Stimulated activated naive CD8-positive, alpha-beta T cell treated with anti-CD3 and anti-CD28 coated beads, Interleukin-15, Interleukin-2, amounts not matched to agents 100 ng/mL and 50 ng/mL, for 24 hours (primary cell): Measurements from ENCODE around the gene TRIM59.
A peak's percentile ranks its signal among the peaks of the same experiment; 100 is the strongest.

ENCODE experiments used
- H3K27ac Mint-ChIP-seq: one replicate; pipeline ENCODE4 v1.8.0; 2021; ENCODE audit warnings: mild to moderate bottlenecking, mixed read lengths
- H3K27me3 Mint-ChIP-seq: one replicate; pipeline ENCODE4 v1.8.0; 2021; ENCODE audit warnings: mixed read lengths
- H3K36me3 Mint-ChIP-seq: one replicate; pipeline ENCODE4 v1.8.0; 2021; ENCODE audit warnings: low read depth, mixed read lengths
- H3K4me1 Mint-ChIP-seq: one replicate; pipeline ENCODE4 v1.8.0; 2021; ENCODE audit warnings: low read depth, mixed read lengths
- H3K4me3 Mint-ChIP-seq: one replicate; pipeline ENCODE4 v1.8.0; 2021; ENCODE audit warnings: mild to moderate bottlenecking, mixed read lengths
- H3K9me3 Mint-ChIP-seq: one replicate; pipeline ENCODE4 v1.8.0; 2021; ENCODE audit warnings: mixed read lengths

Gene TRIM59

DNA sequence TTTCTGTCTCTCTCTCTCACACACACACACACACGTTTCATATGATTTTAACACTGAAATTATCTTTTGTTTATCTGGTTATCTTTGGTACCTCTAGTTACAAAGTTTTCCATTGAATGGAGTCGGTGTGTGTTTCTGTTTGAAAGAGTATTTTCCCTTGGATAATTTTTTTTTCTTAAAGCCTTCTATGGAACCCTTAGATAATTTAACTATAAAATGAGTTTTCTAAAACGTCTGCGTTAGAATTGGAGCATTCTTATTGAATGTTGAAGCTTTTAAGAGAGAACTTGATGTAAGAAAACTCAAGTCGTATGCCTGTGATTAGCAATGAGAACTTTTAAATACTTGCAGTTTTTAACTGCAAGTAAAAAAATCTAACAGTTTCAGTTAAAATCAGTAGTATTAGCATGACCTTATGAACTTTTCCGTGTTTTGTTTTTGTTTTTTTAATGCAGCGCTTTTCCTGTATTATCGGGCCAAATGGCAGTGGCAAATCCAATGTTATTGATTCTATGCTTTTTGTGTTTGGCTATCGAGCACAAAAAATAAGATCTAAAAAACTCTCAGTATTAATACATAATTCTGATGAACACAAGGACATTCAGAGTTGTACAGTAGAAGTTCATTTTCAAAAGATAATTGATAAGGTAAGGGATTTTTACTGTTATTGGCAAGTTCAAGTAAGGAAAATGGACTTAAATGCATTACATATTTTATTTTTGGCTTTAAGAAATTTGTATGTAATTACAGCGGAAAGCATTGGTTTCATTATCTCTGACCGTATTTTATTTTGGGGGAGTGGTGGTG lies 47.2 kb downstream of the TRIM59 start:
- Mint-ChIP-seq H3K4me3 (peak overlapping the region; percentile 97), H3K36me3 (peaks cover 69% of the 10 kb centered on the region), H3K9me3 (no peaks in the 10 kb centered on the region), H3K27ac (no peak overlapping the region), H3K4me1 (peaks cover 50% of the 10 kb centered on the region), H3K27me3 (peaks cover 9% of the 10 kb centered on the region)

DNA sequence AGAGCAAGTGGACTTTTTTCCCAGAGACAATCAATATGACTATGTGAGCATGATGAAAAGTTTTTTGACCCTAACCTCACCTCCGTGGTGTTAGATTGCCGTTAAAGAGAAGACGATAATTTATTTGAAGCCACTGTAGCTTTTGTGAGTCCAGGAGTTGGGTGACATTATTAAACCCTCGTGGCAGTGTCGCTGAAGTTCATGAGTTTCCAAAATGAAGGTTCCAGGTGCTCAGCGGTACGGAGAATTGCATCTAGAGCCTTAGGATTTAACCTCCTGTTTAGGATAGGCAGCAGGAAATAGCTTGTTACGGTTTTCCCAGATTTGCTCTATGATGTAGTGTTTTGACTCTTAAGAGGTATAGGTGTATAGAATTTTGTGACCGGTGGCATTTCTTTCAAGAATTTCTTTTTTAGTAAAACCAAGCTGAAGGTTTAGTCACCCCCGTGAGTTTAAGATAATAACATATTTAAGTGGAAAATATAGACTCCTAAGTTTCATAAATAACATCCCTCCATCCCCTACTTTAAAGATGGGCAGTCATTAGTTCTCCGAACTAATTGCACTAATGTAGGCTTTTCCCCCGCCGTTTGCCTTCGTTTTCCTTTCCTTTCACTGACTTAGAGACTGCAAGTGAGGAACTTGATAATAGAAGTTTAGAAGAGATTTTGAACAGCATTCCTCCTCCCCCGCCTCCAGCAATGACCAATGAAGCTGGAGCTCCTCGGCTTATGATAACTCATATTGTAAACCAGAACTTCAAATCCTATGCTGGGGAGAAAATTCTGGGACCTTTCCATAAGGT lies 48.1 kb downstream of the TRIM59 start:
- Mint-ChIP-seq H3K27ac (peak overlapping the region; percentile 63), H3K9me3 (no peaks in the 10 kb centered on the region), H3K27me3 (peaks cover 9% of the 10 kb centered on the region), H3K4me1 (peaks cover 56% of the 10 kb centered on the region), H3K4me3 (peak overlapping the region; percentile 97), H3K36me3 (peaks cover 65% of the 10 kb centered on the region)

DNA sequence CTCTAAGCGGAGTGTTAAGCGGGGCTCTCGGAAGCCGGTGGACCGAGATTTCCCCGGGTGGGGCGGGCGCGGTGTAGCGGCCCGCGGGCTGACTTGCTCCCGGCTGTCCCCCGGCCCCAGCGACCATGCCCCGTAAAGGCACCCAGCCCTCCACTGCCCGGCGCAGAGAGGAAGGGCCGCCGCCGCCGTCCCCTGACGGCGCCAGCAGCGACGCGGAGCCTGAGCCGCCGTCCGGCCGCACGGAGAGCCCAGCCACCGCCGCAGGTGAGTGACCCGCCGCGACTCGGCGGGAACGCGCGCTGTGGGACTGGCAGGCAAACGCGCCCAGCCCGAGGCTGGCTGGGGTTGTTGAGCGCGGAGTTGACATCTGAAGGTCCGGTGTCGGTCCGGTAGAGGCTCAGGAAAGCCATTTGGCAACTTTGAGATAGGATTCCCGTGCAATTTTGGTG lies 48.9 kb downstream of the TRIM59 start:
- Mint-ChIP-seq H3K9me3 (no peaks in the 10 kb centered on the region), H3K27me3 (peaks cover 9% of the 10 kb centered on the region), H3K4me3 (peak overlapping the region; percentile 97), H3K27ac (peak overlapping the region; percentile 63), H3K4me1 (peaks cover 56% of the 10 kb centered on the region), H3K36me3 (peaks cover 58% of the 10 kb centered on the region)

DNA sequence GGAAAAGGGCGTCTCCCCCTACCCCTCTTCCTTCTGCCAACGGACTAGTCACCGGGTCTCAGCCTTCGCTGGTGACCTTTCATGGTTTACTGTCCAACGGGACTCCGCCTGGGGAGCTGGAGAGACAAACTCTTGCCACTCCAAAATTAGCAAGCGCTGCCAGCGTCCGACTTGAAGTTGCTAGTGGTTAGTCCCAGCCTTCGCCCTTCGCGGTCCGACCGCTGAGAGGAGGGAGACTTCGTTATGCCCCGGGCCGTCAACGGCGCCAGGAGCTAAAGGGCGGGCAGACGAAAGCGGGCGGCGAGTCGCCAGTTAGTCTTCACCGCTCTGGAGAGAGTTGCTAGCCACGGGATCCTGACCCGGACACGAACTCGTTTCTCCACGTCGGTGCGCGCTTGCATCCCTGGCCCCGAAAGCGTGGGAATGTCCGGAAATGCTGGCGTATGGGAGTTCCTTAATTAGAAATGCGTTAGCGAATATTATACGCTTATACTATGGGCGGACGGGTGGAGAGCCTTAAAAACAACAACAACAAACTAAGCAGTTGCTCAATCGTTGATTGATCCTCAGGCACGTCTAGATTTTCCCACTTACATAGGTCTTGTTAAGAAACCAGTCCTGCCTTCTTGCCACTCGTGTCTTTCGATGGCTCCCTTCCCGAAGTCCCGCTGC lies 49.4 kb downstream of the TRIM59 start:
- H3K27me3 Mint-ChIP-seq = peaks cover 9% of the 10 kb centered on the region
- H3K27ac Mint-ChIP-seq = peak overlapping the region; percentile 99
- H3K9me3 Mint-ChIP-seq = no peaks in the 10 kb centered on the region
- peak overlapping the region; percentile 97 for H3K4me3 Mint-ChIP-seq
- H3K4me1 Mint-ChIP-seq = peaks cover 56% of the 10 kb centered on the region
- H3K36me3 Mint-ChIP-seq = peaks cover 54% of the 10 kb centered on the region

DNA sequence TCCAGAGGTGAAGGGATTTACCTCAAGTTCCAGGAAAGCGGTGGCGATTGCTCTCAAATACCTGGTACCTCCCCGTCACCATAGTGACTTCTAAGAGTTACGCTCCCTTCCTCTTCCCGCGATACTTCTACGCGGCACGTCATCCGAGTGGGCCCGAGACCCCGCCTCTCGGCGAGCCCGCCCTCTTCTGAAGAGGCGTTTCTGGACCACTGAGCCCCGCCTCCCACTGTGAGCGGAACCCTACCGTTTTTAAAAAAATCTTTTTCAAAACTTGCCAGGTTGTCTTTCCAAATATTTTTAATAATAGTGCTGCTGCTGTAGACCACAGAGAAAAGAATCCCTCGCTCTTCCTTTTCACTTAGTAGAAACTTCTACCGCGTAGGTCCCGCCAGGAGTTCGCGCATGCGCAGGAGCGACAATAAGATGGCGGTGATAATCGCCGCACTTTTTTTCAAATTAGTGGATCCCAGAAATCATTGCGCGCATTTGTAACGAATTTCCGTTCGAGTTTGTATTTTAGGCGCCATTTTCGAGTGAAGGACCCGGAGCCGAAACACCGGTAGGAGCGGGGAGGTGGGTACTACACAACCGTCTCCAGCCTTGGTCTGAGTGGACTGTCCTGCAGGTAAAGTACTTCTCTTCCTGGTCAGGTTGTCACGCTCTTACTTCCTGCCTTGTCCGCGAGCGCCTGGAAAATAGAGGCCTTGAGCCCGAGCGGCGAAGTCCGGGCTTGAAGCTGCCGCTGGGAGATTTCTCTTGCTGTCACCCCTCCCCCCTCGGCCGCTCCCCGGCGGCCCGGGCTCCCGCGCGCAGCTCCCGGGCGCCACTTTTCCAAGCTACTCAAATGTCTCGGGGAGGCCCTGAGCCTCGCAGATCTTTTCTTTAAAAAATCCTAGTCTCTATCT lies 50.2 kb downstream of the TRIM59 start, which contains the start of the genes IFT80 and SMC4:
IFT80 (minus strand) TSS at position 101 of the 905 bp plus-strand sequence. CDS start 14,625 bp downstream, outside the sequence.
SMC4 (plus strand) TSS at position 526 of the 905 bp plus-strand sequence. CDS start 1,177 bp downstream, outside the sequence.
- peaks cover 46% of the 10 kb centered on the region for H3K36me3 Mint-ChIP-seq
- H3K4me1 Mint-ChIP-seq = peaks cover 56% of the 10 kb centered on the region
- peak within 1 kb of the TSS; percentile 97 for H3K4me3 Mint-ChIP-seq
- H3K27me3 Mint-ChIP-seq = peaks cover 9% of the 10 kb centered on the region
- H3K9me3 Mint-ChIP-seq = no peaks in the 10 kb centered on the region
- peak within 1 kb of the TSS; percentile 99 for H3K27ac Mint-ChIP-seq

DNA sequence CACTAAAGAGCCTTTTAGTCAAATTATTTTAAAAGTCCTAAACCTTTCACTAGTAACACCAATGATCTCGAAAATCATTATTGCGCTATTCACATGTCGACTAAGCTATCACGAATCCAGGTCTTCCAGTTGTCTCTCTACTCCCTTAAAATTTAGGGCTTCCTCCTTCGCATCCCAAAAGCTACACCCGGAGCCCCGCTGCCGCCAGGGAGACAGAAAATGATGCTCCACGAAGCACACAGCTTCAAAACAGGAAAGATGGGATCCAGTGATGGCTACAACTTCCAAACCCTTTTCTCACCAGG lies 50.8 kb downstream of the TRIM59 start:
- Mint-ChIP-seq H3K27ac (peak overlapping the region; percentile 99), H3K4me1 (peaks cover 51% of the 10 kb centered on the region), H3K4me3 (peak overlapping the region; percentile 97)

DNA sequence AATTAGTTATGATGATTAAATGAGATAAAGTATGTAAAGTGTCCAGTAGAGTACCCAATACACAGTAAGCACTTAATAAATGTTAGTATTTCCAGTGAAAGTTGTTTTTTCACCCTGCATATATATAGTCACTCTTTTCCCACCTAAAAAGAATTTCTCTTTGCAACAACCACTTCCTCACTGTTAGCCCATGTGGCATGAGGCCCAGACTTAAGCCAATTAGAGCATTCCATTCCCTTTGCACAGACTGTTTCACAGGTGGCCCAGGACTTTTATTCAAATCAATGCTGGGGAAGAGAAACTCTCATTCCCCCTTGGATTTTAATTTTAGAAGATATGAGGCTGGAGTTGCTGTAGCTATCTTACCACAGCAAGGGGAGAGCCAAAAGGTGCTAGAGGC lies 54.3 kb downstream of the TRIM59 start:
- Mint-ChIP-seq H3K4me3 (no peak overlapping the region), H3K27ac (no peak overlapping the region), H3K27me3 (peaks cover 3% of the 10 kb centered on the region), H3K9me3 (no peaks in the 10 kb centered on the region), H3K4me1 (peaks cover 22% of the 10 kb centered on the region), H3K36me3 (peaks cover 14% of the 10 kb centered on the region)

More for the DNA sequence above, 50.8 kb downstream of the TRIM59 start:
- Mint-ChIP-seq H3K36me3 (peaks cover 40% of the 10 kb centered on the region), H3K9me3 (no peaks in the 10 kb centered on the region), H3K27me3 (peaks cover 9% of the 10 kb centered on the region)

DNA sequence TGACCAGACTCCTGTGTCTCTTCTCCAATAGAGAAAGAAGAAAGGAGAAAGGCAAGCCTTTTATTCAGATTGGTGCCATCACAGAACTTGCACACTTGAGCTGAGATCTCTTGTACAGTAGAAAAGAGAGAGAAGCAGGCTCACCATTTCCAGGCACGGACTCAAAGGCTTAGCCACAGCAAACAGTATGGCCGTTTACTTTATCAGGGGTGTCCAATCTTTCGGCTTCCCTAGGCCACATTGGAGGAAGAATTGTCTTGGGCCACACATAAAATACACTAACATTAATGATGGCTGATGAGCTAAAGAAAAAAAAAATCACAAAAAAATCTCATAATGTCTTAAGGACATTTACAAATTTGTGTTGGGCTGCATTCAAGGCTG lies 55.6 kb downstream of the TRIM59 start:
- Mint-ChIP-seq H3K27me3 (no peaks in the 10 kb centered on the region), H3K36me3 (peaks cover 9% of the 10 kb centered on the region), H3K4me3 (no peak overlapping the region), H3K27ac (no peak overlapping the region), H3K4me1 (peaks cover 17% of the 10 kb centered on the region), H3K9me3 (no peaks in the 10 kb centered on the region)

DNA sequence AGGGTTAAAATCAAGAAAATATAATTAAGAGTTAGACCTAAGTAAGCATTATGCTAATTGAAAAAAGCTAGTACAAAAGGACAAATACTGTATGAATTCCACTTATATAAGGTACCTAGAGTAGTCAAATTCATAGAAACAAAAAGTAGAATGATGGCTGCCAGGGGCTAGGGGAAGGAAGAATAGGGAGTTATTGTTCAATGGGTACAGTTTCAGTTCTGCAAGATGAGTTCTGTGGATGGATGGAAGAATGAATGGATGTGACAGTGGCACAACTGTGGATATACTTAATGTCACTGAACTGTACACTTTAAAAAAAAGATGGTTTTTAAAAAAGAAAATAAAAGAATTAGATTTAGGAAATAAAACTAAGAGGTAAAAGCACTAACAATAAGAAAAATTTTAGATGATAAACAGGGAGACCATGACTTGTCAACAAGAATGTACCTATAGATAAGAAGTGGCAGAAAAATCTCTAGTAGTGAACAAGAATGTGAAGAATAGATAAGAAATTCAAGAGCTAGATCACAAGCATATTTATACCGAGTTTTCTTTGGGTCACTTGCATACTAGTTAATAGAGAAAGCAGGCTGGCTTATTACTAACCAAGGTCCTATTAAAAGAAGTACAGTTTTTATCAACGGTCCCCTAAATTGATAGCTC lies 56.1 kb downstream of the TRIM59 start:
- no peaks in the 10 kb centered on the region for H3K9me3 Mint-ChIP-seq
- no peak overlapping the region for H3K27ac Mint-ChIP-seq
- no peak overlapping the region for H3K4me3 Mint-ChIP-seq
- H3K4me1 Mint-ChIP-seq = peaks cover 13% of the 10 kb centered on the region
- H3K36me3 Mint-ChIP-seq = peaks cover 9% of the 10 kb centered on the region
- no peaks in the 10 kb centered on the region for H3K27me3 Mint-ChIP-seq

DNA sequence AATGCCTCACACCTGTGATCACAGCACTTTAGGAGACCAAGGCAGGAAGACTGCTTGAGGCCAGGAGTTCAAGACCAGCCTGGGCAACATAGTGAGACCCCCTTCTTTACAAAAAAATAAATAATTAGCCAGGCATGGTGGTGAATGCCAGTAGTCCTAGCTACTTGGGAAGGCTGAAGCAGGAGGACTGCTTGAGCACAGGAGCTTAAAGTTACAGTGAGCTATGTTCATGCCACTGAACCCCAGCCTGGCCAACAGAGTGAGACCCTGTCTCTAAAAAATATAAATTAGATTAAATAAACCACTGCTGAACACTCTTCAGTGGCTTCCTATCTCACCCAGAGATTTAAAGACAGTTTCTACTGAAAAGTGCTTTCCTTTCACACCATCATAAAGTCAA lies 56.8 kb downstream of the TRIM59 start:
- Mint-ChIP-seq H3K4me3 (no peak overlapping the region), H3K36me3 (peaks cover 13% of the 10 kb centered on the region), H3K4me1 (peaks cover 7% of the 10 kb centered on the region), H3K27ac (no peak overlapping the region), H3K9me3 (no peaks in the 10 kb centered on the region), H3K27me3 (no peaks in the 10 kb centered on the region)

DNA sequence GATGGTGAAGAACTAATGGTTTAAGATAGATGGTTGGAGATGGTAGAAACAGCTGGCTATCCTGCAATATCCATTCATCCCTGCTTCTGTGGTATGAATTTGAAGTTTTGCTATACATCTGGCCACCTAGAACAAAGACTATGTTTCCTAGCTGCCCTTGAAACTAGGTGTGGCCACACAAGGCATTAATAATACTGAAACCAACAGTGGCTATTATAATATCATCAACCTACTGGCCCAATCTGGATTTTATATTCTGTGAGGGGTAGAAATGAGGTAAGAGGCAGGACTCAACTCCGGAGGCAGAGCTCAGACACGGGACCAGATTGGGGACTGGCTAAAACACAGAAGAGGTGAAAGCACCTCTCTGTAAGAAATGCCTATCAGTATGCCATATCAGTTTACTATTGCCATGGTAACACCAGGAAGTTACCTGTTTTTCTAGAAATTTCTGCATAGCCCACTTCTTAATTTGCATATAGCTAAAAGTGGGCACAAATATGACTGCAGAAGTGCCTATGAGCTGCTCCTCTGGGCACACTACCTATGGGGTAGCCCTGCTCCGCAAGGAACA lies 58.9 kb downstream of the TRIM59 start:
- Mint-ChIP-seq H3K4me1 (no peaks in the 10 kb centered on the region), H3K27me3 (no peaks in the 10 kb centered on the region), H3K9me3 (no peaks in the 10 kb centered on the region), H3K36me3 (peaks cover 21% of the 10 kb centered on the region), H3K27ac (no peak overlapping the region), H3K4me3 (no peak overlapping the region)
